SW 1271 (cell line): ENCODE results near the gene MAEA.
"Not testable (repeated sequence)": the region's sequence is repeated elsewhere in the genome, so short reads cannot be mapped to it uniquely, and the experiment has no call there.

Source experiments
- DNase-seq, 2 experiments: peaks; one replicate each; lab custom pipeline; 2025; lab: John Stamatoyannopoulos, UW

MAEA gene

DNA sequence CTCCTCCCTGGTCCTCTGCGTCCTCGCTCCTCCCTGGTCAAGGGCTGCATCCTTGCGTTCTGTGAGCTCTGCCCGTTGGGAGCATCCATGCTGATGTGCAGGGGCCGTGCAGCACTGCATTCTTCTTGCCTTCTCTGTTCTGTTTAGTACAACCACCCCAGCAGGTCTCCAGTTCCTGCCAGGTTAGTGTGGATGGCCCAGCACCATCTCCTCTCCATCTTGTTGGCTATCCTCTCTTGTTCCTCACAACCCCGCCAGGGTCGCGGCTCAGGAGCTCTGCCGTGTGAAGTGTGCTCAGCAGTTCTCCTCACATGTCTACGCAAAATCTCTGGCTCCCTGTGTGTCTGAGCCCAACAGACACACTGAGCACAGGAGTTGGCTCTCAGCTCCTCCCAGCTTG lies 10.4 kb upstream of the MAEA start:
- DNase-seq = no peak

DNA sequence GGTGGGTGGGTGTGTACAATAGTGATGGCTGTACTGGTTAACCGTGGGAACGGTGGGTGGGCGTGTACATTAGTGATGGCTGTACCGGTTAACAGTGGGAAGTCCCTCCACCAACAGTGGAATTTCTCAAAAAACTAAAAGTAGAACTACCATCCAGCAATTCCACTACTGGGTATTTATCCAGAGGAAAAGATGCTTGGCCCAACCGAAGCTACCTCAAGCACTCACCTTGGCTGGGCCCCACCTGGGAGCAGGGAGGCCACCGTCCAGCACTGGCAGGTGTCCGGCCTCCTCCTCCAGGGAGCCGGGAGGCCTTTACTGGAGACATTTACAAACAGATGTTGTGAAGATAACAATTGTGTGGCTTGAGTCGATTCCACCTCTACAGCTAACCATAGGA lies 6.0 kb upstream of the MAEA start:
- no peak for DNase-seq

DNA sequence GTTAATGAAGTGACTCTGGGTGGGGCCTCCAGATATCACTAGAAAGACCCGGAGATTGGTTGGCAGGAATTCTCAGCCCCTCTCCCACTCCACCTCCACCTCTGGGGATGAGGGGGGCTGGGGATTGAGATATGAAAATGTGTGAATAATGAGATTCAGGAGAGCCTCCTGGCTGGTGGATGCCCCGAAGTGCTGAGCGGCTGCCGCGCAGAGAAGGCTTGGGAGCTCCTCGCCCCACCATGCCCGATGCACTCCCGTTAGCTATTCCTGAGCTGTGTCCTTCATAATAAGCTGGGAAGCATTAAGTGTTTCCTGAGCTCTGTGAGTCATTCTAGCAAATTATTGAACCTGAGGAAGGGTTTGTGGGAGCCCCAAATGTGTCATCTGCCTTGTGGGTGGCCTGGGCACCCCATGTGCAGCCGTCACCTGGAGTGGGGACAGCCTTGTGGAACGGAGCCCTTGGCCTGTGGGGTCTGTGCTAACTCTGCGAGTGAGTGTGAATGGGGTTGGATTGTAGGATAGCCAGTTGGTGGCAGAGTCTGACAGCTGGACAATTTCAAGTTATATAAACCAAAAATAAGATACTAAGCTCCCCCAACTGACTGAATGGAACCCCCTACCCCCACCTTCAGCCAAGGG lies 4.4 kb upstream of the MAEA start:
- DNase-seq = no peak

DNA sequence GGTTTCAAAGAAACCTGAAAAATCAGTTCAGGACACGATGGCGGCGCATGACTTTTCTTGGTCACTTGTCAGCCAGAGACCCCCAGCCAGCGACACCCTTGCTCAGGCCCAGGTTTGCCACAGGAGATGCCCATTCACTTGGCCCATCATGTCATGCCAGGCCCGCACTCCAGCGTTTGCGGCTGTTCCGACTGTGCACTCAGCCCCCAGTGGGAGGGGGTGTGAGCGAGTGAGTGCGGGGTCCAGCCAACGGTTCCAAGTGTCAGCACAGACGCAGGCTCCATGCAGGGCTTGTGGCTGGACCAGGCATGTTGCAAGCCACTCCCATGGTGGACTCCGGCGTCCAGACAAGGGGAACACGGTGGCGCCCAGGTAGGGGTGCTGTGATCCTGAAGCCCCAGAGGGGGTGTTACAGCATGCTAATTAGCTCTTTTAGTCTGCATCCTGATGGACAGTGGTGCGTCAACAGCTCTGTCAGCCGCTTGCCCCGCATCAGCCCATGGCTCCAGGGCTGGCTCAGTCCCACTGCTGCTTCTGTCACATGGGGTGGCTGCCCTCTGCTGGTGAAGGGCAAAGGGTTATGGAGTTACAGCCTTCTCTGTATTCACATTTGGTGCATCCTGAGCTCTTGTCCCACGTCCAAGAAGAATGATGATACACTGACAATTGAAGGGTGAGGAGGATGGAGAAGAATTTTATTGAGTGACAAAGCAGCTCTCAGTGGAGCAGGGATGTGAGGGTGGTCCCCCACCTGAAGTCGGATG lies 3.7 kb upstream of the MAEA start:
- DNase-seq = no peak

DNA sequence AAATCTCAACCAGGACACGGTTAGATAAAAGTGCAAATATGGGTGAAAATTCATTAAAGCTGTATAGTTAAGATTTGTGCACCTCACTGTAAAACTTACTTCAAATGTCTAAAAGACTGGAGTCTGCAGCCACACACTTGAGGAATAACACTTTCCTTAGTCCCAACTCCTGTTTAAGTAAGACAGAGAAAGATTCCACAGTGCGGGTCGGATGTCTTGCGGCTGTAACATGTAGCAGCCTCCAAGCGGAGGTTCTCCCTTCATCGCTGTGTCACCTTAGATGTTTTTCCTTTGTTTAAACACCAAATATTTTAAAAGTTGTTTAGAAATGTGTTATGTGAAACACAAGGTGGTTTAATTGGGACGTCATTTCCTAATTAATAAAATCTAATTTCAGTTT lies 905 bp upstream of the MAEA start:
- DNase-seq = no peak

DNA sequence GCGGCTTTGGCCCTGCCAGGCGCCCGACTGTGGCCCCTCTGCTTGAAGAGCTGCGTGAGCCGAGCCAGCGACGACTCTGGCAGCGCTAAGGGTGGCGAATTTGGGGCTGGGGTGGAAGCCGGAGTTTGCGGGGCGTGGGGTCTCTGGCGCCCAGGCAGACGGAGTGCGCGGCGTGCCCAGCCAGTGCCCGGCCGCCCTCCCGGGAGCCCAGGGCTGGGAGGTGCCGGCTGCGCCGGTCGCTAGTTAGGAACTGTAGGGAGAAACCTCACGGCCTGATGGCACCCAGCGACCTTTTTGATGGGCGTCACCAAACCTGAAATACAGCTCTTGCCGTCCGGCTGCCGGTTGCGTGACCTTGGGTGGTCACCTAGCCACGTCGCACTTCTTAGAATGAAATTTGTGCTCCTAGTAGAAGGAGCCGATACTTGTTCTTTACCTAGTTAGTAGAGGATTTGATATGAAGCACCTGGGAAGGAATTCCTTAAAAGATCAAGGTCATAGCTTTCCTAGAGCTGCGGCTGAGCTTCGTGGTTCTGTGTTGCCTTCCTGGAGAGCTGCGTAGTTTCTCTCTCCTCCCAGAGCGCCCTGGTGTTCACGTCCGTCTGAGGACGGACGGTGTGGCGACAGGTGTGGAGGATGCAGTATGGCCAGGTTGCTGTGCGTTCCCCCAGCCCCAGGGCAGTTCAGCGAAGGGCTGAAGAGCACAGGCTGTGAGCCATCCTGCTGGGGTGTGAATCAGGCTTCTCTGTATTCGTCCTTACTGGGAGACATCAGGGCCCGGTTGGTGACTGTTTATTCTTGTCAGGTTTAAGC lies 680 bp downstream of the MAEA start:
- DNase-seq = no peak

DNA sequence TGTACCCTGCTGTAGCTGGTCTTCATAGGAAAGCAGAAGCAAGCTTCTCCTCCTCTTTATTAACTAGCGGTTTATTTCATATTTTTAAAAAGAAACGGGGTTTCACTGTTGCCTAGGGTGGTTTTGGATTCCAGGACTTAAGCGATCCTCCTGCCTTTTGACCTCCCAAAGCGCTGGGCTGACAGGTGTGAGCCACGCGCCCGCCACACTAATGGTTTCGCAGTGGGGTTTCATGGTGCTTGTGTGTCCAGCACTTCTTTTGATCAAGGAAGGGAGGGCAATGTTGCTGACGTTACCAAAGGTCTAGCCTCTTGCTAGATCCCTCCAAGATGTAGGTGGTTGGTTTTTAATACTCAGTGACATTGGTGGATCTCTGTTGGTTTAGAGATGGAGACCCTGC lies 1.4 kb downstream of the MAEA start:
- DNase-seq = no peak

DNA sequence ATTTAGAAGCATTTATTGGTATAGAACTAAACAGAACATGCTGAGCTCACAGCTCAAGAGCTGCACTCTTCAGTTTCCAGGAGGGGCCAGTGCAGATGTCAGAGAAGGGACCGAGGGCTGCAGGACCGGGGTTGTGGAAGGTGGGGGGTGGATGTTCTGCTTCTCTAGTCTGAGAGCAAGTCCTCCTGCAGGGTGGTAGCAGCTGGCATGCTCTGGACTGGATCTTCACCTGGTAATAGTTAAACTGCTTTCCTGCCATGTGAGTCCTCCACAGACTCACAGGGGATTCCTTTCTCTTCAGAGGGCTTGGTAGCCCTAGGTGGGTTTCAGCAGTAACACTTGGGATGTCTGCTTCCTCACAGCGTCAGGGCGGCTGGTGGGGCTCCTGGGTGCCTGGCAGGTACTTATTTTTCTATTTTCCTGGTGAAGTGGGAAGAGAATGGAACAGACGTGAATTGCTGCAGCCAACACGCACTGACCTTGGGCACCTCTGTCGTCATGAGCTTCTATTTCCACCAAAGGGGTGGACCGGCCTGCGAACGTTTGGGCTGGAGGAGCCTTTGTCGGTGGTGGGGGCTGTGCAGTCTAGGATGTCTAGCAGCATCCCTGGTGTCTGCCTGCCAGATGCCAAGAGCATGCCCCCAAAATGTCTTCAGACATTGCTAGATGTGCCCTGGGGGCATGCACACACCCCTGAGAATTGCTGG lies 2.5 kb downstream of the MAEA start:
- DNase-seq = no peak

DNA sequence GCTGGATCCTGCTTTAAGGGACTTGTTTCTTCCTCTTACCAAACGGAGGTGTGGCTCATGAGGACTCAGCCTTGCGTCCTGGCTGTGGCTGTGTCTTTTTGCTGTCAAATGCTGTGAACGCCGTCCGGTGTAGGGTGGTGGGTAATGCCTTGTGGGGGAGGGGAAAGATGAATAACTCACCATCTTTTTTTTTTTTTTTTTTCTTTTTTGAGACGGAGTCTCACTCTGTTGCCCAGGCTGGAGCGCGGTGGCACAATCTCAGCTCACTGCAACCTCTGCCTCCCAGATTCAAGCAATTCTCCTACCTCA lies 3.0 kb downstream of the MAEA start:
- not testable (repeated sequence) for DNase-seq

DNA sequence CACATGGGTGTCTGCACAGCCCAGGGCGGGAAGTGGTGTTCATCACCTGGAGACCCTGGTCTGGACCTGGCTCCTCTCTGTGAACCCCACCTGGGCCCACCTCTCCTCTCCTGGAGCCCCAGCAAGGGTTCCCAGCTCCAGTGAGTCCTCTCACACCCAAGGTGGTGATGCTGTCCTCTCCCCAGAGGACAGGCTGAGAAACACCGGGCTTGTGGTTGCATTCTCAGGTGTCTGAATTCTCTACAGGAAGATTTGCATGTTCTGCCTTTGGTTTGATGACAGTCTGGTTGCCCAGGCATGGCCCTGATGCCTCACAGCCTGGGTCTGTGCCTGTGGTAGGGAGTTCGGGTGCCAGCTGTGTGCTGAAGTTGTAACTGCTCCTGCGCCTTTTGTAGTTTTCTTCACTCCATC lies 3.8 kb downstream of the MAEA start:
- DNase-seq = no peak

DNA sequence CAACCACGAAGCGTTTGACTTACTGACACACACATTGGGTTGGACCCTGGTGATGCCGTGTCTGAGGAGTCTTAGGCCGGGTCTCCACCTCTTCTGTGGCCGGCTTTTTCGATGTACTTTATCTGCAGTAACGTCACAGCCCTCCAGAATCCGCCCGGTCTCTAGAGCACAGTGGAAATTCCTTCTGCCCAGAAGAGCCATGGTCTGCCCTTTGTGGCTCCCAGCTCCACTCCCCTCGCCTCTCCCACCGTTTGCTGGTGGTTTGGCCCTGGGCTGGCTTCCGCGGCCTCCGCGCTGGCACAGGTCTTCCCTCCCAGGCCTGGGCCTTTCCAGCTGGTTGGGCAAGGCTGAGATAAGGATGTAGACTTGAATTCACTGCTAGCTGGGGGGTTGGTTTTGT lies 4.3 kb downstream of the MAEA start:
- DNase-seq = no peak

DNA sequence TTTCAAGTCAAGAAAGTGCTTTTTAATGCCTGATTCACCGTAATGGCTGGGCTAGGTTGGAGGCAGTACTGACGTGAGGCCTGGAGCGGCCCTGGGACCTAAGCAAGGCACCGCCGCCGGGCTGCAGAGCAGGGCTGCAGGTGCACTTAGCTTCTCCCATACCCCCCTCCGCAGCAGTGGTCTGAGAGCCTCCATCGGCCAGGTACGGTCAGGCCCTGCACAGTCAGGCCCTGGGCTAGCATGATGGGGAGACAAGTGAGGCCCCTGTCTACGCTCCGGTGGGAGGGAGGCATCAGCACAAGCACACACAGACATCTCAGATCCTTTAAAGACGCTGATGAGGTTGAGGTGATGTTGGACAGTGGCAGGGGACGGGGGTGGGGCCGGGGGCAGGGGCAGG lies 4.7 kb downstream of the MAEA start:
- no peak for DNase-seq

DNA sequence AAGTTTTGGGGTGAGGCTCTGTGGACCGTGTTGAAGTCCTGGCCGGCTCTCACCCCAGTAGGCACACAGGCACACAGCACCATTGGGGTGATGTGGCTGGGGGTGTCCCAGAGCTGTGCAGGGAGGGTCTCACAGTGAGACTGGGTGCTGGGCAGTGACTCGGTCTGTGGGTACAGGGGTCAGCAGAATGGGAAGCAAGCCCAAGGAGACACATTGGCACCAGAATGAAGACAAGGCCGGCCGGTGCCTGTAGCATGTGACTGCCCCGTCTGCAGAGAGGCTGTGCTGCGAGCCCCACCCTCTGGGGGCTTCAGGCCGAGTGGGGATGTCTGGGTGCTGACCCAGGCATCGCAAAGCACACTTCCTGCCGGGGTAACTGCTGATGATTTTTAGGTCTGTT lies 5.2 kb downstream of the MAEA start:
- no peak for DNase-seq

DNA sequence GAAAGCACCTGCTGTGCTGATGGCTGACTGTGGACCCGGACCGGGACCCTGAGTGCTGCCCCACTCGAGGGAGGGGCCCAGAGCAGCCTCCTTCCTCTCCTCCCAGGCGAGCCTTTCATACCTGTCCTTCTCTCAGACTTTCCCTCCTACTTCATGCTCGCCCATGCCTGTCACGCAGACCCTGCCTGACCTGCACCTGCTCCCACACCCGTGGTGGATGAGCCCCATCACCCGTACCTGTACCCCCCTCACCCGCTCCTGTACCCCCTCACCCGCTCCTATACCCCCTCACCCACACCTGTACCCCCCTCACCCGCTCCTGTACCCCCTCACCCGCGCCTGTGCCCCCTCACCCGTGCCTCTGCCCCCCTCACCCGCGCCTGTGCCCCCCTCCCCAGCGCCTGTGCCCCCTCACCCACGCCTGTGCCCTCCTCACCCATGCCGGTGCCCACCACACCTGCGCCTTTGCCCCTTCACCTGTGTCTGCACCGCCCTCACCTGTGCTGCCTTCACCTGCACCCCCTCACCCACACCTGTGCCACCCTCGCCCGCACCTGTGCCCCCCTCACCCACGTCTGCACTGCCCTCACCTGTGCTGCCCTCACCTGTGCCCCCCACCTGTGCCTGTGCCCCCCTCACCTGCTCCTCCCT lies 5.8 kb downstream of the MAEA start:
- no peak for DNase-seq

DNA sequence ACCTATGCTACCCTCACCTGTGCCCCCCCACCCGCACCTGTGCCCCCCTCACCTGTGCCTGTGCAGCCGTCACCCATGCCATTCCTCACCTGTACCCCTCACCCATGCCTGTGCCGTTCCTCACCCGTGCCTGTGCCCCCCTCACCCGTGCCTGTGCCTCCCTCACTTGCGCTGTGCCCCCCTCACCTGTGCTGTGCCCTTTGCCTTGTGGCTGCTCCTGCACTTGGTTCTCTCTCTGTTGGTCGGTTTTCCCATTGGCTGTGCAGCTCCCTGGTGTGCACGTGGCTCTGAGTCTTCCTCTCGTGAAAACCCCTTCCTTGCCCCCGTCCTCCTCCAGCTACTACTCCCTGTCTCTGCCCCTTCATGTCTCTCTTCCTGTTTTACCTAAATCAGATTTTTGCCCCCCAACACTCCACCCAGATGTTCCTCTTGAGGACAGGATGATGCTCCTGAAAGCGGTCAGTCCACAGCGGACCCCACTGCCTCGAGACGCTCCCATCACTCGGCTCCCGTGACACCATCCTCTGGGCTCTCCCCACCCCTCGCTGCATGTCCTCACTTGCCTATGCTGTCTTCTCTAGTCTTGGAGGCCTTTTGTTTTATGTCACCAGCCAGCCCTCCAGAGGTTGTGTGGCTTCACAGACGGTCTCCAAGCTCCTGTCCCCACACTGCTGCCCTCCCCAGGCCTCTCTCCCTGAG lies 6.8 kb downstream of the MAEA start:
- no peak for DNase-seq

DNA sequence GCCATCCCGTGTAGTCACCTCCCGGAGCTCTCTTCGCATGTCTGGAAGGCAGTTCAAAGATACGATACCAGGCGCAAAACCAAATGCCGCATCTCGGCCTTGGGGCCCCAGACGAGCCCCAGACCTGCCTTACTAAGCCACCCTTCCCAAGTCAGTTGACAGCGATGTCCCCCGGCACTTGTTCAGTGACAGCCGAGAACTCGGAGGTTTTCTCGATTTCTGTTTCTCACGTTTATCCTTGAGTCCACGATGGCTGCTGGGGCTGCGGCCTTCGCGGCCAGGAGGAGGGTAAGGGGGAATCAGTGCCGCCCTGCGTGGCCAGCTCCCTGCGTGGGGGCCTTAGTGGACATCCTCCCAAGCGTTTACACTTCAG lies 7.3 kb downstream of the MAEA start:
- DNase-seq = no peak

DNA sequence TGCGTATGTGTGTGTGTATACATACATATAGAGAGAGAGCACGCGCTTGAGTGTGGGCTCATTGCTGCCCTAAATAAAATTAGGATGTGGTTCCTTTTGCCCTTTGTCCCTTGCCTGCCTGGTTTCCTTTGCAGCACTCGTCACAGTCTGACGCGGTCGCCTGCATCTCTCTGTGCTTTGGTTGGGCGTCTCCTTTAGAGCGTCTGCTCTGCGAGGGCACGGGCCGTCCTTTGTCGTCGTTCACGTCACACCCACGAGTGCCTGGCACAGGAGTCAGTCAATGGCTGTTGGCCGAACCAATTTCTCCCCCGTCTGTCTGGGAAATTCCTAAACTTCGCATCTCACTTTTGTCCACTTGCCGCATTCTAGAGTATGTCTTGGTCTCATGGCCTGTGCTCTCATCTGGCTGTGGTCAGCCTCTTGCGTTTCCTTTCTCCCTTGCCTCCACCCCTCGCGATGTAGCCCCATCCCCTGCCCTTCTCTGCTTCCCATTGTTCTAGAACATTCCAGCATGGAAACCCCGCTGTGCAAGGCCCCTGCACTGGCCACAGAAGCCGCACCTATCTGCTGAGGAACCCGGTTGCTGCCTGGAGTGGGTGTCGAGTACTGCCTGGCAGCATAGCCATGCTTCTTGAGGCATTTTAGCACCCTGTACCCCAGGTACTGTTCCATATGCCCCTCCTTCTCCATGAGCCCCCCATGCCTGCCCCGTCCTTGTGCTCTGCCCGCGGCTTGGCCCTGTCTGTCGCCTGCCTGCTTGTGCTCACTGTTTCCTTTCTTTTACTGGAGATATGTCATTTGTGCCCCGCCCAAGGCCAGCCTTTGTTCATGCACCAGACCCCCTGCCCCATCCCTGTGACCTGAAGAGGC lies 8.0 kb downstream of the MAEA start:
- DNase-seq = no peak

DNA sequence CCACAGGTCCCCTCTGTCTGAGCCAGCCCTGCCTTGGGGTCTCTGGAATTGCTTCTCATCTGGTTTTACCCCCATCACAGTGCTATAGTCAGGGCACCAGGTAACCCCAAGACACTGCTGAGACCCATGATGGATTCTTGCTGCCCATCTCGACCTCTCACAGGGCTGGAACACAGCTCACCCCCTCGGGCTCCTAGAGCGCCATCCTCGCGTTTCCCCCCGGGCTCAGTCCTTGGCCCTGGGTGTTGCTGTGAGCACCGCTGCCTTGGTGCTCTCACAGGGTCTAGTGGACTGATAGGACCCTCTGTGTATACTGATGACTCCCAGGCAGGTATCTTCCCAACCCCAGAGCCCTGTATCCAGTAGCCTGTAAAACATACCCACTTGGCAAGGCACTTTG lies 8.8 kb downstream of the MAEA start:
- no peak for DNase-seq

DNA sequence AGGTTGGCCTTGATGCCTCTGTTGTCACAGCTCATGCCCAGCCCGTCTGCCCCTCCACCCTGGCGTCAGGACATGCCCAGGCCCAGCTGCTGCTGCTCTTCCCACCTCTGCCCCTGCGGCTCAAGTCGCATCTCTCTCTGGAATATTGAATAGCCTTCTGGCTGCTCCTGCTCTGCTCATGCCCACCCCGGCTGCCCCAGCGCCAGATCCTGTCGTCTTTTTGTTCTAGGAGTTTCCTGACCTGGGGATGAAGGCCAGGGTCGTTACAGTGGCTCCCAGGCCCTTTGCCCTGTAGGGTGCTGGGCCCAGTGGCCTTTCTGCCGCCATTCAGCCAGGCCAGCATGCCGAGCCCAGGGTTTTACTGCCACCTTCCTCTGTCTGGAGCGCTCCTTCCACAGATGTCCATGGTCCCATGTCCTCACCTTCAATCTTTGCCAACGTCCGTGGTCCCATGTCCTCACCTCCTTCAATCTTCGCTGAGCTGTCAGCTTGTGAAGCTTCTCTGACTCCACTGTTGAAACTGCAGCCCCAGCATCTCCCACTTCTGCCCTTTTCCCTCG lies 9.7 kb downstream of the MAEA start:
- DNase-seq = no peak
